Fibroblast of pulmonary artery (primary cell): Measurements from ENCODE around the gene GON7.
"Not testable (repeated sequence)": the region's sequence is repeated elsewhere in the genome, so short reads cannot be mapped to it uniquely, and the experiment has no call there.

Experiments used
- DNase-seq: peaks from one replicate; pipeline ENCODE4 v3.0.0-alpha.2; 2010; ENCODE audit warnings: low read depth
- H3K4me3 ChIP-seq: replicated peaks from 2 replicates; pipeline ENCODE4 v1.5.1; 2011; ENCODE audit warnings: low read depth, mild to moderate bottlenecking, control low read depth, low read length, moderate library complexity
- CTCF ChIP-seq: IDR thresholded peaks from 2 replicates; pipeline ENCODE4 v1.5.1; 2011; ENCODE audit warnings: mild to moderate bottlenecking, control low read depth, low read length, inconsistent platforms; ENCODE audit errors: missing control alignments

Gene GON7

GRCh38 chr14:93234798-93235197, 27.9 kb upstream of the GON7 start:
- no peak overlapping the region for H3K4me3 ChIP-seq
- peak; percentile 52 for DNase-seq
- TF ChIP-seq CTCF = no peak

- not testable (repeated sequence) for DNase-seq
Observed at GRCh38 chr14:93233078-93233477, 26.2 kb upstream of the GON7 start.

GRCh38 chr14:93232159-93232558, 25.3 kb upstream of the GON7 start:
- no peak for TF ChIP-seq CTCF
- H3K4me3 ChIP-seq = no peak overlapping the region
- no peak for DNase-seq

More at GRCh38 chr14:93233078-93233477, 26.2 kb upstream of the GON7 start:
- H3K4me3 ChIP-seq = not testable (repeated sequence)

- no peak for TF ChIP-seq CTCF
- peak; percentile 46 for DNase-seq
- peak overlapping the region; percentile 55 for H3K4me3 ChIP-seq
Observed at GRCh38 chr14:93231129-93231979, 24.5 kb upstream of the GON7 start.

GRCh38 chr14:93230539-93230938, 23.7 kb upstream of the GON7 start:
- no peak for TF ChIP-seq CTCF
- no peak for DNase-seq
- H3K4me3 ChIP-seq = no peak overlapping the region

- no peak for TF ChIP-seq CTCF
- no peak for DNase-seq
- no peak overlapping the region for H3K4me3 ChIP-seq
Observed at GRCh38 chr14:93228550-93228949, 21.7 kb upstream of the GON7 start.

GRCh38 chr14:93223565-93223964, 16.7 kb upstream of the GON7 start:
- no peak for DNase-seq
- TF ChIP-seq CTCF = no peak
- no peak overlapping the region for H3K4me3 ChIP-seq
